Measurements from ENCODE around the gene CCDC154. TPM values are rescaled to one million over a fixed set of nuclear protein-coding genes. Genes with fewer than 3 reads are reported as not detected.

CCDC154 gene
- total and polyA plus RNA-seq, 8 donors, result 0.31 to 4.5 (median 3.1) TPM; not detected in 5

GRCh38 chr16:1395444-1396031 lies 48.8 kb downstream of the CCDC154 start:
- 74 to 85% (median 79%) methylated on average over 14 to 22 of the region's 22 CpGs for WGBS, 5 donors
- intact Hi-C loops (cut with DNase I; ENCODE audit: low total_unique reads), result no loop called here
- no peak for DNase-seq
- Histone ChIP-seq H3K4me3 (no peak overlapping the region), H3K27me3 (no peaks in the 10 kb centered on the region), H3K4me1 (no peaks in the 10 kb centered on the region), H3K27ac (no peak overlapping the region), H3K36me3 (peaks cover 66 to 93% (median 93%) of the 10 kb centered on the region in 4 donors), H3K9me3 (no peaks in the 10 kb centered on the region)
- TF ChIP-seq POLR2AphosphoS5 (IDR thresholded peaks at IDR 0.05), result no peak
- no peak for TF ChIP-seq POLR2A (IDR thresholded peaks at IDR 0.05)
- TF ChIP-seq EP300 (IDR thresholded peaks at IDR 0.05), result no peak
- no peak for TF ChIP-seq CTCF (IDR thresholded peaks at IDR 0.05)

GRCh38 chr16:1394367-1394951 lies 49.9 kb downstream of the CCDC154 start:
- Histone ChIP-seq H3K36me3 (peaks cover 67 to 93% (median 93%) of the 10 kb centered on the region in 4 donors), H3K4me3 (no peak overlapping the region), H3K27me3 (no peaks in the 10 kb centered on the region), H3K27ac (no peak overlapping the region), H3K9me3 (no peaks in the 10 kb centered on the region), H3K4me1 (no peaks in the 10 kb centered on the region)
- intact Hi-C loops (cut with DNase I; ENCODE audit: low total_unique reads), result no loop called here
- WGBS, 5 donors, result 86 to 93% (median 91%) methylated on average over 15 to 19 of the region's 19 CpGs
- no peak for DNase-seq
- no peak for TF ChIP-seq POLR2A (IDR thresholded peaks at IDR 0.05)

GRCh38 chr16:1393613-1394176 lies 50.7 kb downstream of the CCDC154 start:
- Histone ChIP-seq H3K36me3 (peaks cover 63 to 93% (median 93%) of the 10 kb centered on the region in 4 donors), H3K27ac (no peak overlapping the region), H3K27me3 (no peaks in the 10 kb centered on the region), H3K4me1 (no peaks in the 10 kb centered on the region), H3K4me3 (no peak overlapping the region), H3K9me3 (no peaks in the 10 kb centered on the region)
- no peak for TF ChIP-seq CTCF (IDR thresholded peaks at IDR 0.05)
- TF ChIP-seq EP300 (IDR thresholded peaks at IDR 0.05), result no peak
- no peak for TF ChIP-seq POLR2AphosphoS5 (IDR thresholded peaks at IDR 0.05)
- TF ChIP-seq POLR2A (IDR thresholded peaks at IDR 0.05), result no peak
- no peak for DNase-seq
- intact Hi-C loops (cut with DNase I; ENCODE audit: low total_unique reads), result no loop called here
- WGBS, 5 donors, result 95 to 97% (median 96%) methylated on average over 11 to 21 of the region's 21 CpGs

GRCh38 chr16:1392826-1393225 lies 51.5 kb downstream of the CCDC154 start:
- DNase-seq, result no peak
- Histone ChIP-seq H3K4me3 (no peak overlapping the region), H3K36me3 (peaks cover 64 to 93% (median 93%) of the 10 kb centered on the region in 4 donors), H3K4me1 (no peaks in the 10 kb centered on the region), H3K9me3 (no peaks in the 10 kb centered on the region), H3K27ac (no peak overlapping the region), H3K27me3 (no peaks in the 10 kb centered on the region)
- WGBS, 5 donors, result 91 to 96% (median 93%) methylated on average over 17 of the region's 17 CpGs
- TF ChIP-seq POLR2A (IDR thresholded peaks at IDR 0.05) (no peak), CTCF (IDR thresholded peaks at IDR 0.05) (no peak), EP300 (IDR thresholded peaks at IDR 0.05) (no peak), POLR2AphosphoS5 (IDR thresholded peaks at IDR 0.05) (no peak)
- intact Hi-C loops (cut with DNase I; ENCODE audit: low total_unique reads), result no loop called here
